Pancreas (tissue), 10 donors: ENCODE measurements around the gene MYEOV. TPM values are rescaled to one million over a fixed set of nuclear protein-coding genes. Genes with fewer than 3 reads are reported as not detected.

Experiments used
- ATAC-seq, 4 donors: fragments of 200-7000 bp; cut with Tn5 transposase; one replicate each; pipeline versions ENCODE4 v1.8.0 to v1.9.1; 2020; ENCODE audit warnings: mild to moderate bottlenecking in 4 of 4, moderate library complexity in 4 of 4
- DNase-seq, 6 donors: peaks; one replicate each; pipeline ENCODE4 v3.0.0-alpha.2; 2020
- FAIRE-seq: peaks from 2 replicates; lab custom pipeline; 2012; peaks lifted over from hg19 to GRCh38; lab: Jason Lieb, UNC
- H3K27ac ChIP-seq, 4 donors: fragments of 200-600 bp; sonication (generic); 1 replicate in 3 of 4; 2 replicates in 1 of 4; pipeline versions ENCODE4 v1.5.0 to v1.8.0; 2020
- H3K27me3 ChIP-seq, 4 donors: fragments of 200-600 bp; one replicate each; pipeline ENCODE4 v1.8.0; 2021
- H3K36me3 ChIP-seq, 3 donors: fragments of 200-600 bp; sonication (generic) in 1 of 3; one replicate each; pipeline versions ENCODE4 v1.5.0 to v1.8.0; 2020 to 2021
- H3K4me1 ChIP-seq, 3 donors: fragments of 200-600 bp; one replicate each; pipeline ENCODE4 v1.8.0; 2021
- H3K4me3 ChIP-seq, 4 donors: fragments of 200-600 bp; sonication (generic) in 2 of 4; one replicate each; pipeline versions ENCODE4 v1.5.0 to v1.8.0; 2020 to 2021
- H3K9me3 ChIP-seq, 4 donors: fragments of 200-600 bp; one replicate each; pipeline ENCODE4 v1.8.0; 2021
- WGBS, 2 donors: extraction: QIAGEN DNeasy Blood & Tissue Kit; methylation state at CpG; one replicate each; pipeline ENCODE4 v1.1.7; 2013; 5-methylcytosine and 5-hydroxymethylcytosine counted together
- intact Hi-C, 3 donors: fragments of 100-400 bp; cut with DNase I; formaldehyde crosslinking; loops; one replicate each; pipeline versions ENCODE4 v1.11.1 to v1.14.2; 2022
- polyA plus RNA-seq, 2 donors: library from polyadenylated mRNA; stranded (reverse); fragments of 200-250 nt; gene quantifications; one replicate each; pipeline ENCODE4 v1.2.3, GENCODE V29; 2013
- total RNA-seq, 6 donors: library from RNA; stranded (reverse); fragmentation: NEBNext Ultra II Directional in 4 of 6; extraction: Animal tissue kit (Norgen Biotek cat#: 25700) in 4 of 6; gene quantifications; one replicate each; pipeline versions ENCODE4 v1.2.1 to v1.2.4, GENCODE V29; 2021 to 2023
- TF ChIP-seq, protein P1 (sequence below), 4 donors: fragments of 200-600 bp; sonication (generic) in 3 of 4; IDR thresholded peaks; one replicate each; pipeline versions ENCODE4 v1.5.0 to v1.8.0; 2021; ENCODE audit warnings: antibody characterized with exemption in 4 of 4
- donor health status: healthy with polysubstance abuse.
- donor health status: DM: no; HTN: no; CAD: no; lungs with moderate emphysema.
- donor health status: DM: no; HTN: no; CAD: no.
- donor health status: control.
- donor health status: control.
- donor health status: Bipolar disorder and iron deficiency.
- donor health status: DM: yes; HTN: yes; CAD: no.
- donor health status: DM: no; HTN: no; CAD: no.
- donor health status: DM: no; HTN: no; CAD: no.
- donor health status: DM: yes; HTN: yes; CAD: no.

Gene MYEOV
- total and polyA plus RNA-seq, 8 donors, result 0.37 to 3.8 (median 3.2) TPM; not detected in 1

DNA sequence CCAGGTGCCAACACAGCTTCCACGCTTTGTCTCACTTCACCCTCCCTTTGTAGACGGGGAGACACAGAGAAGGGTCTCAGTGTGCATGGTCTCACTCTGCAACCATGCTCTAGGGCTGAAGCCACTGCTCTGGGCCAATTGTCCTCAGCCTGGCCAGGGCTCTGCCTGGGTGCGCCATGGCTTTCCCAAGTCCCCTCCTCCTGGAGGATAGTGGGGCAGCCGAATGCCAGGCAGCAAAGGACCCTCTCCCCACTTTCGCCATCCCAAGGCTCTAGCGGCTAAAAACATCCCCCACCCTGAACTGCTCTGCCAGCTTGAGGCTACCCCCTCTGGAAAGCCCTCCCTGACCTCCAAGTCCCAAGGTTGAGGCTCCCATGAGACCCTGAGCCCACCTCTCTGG is 20.4 kb upstream of the MYEOV start:
- peak overlapping the region; percentile 35 to 86 (median 67) for H3K27ac ChIP-seq
- ATAC-seq, result no peak
- FAIRE-seq, result no peak
- H3K9me3 ChIP-seq, result no peaks in the 10 kb centered on the region
- TF ChIP-seq, protein P1, sequence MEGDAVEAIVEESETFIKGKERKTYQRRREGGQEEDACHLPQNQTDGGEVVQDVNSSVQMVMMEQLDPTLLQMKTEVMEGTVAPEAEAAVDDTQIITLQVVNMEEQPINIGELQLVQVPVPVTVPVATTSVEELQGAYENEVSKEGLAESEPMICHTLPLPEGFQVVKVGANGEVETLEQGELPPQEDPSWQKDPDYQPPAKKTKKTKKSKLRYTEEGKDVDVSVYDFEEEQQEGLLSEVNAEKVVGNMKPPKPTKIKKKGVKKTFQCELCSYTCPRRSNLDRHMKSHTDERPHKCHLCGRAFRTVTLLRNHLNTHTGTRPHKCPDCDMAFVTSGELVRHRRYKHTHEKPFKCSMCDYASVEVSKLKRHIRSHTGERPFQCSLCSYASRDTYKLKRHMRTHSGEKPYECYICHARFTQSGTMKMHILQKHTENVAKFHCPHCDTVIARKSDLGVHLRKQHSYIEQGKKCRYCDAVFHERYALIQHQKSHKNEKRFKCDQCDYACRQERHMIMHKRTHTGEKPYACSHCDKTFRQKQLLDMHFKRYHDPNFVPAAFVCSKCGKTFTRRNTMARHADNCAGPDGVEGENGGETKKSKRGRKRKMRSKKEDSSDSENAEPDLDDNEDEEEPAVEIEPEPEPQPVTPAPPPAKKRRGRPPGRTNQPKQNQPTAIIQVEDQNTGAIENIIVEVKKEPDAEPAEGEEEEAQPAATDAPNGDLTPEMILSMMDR (IDR thresholded peaks at IDR 0.05), result no peak
- no peak overlapping the region for H3K4me3 ChIP-seq
- no peaks in the 10 kb centered on the region for H3K36me3 ChIP-seq
- WGBS, 2 donors, result 94 to 99% methylated on average over 6 of the region's 6 CpGs
- peaks cover 31 to 37% (median 34%) of the 10 kb centered on the region in 3 donors for H3K4me1 ChIP-seq
- H3K27me3 ChIP-seq, result no peaks in the 10 kb centered on the region
- intact Hi-C loops, result no loop called here
- no peak for DNase-seq

DNA sequence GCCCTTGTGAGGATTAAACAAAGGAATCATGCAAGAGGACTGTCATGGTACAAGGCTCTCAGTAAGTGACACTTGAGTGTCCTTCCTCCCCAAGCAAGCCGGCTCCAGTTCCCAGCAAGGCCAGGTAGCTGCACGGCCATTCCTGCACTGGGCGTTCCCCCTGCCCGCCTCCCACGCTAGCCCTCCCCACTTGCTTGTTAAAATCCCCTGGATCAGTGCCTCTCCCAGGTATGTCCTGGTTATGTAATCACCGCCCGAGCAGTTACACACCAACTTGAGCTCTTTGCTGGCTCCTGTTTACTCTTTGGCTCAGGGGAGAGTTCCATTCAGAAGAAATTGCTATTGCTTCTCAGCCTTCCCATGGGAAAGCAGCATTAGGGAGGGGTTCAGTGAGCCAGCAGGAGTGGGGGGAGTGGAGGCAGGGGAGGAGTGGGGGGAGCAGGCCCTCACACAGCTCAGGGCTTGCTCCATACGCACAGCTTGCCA is 19.4 kb upstream of the MYEOV start:
- no peak for FAIRE-seq
- TF ChIP-seq, protein P1 (IDR thresholded peaks at IDR 0.05), result no peak
- peaks cover 32 to 40% (median 35%) of the 10 kb centered on the region in 3 donors for H3K4me1 ChIP-seq

DNA sequence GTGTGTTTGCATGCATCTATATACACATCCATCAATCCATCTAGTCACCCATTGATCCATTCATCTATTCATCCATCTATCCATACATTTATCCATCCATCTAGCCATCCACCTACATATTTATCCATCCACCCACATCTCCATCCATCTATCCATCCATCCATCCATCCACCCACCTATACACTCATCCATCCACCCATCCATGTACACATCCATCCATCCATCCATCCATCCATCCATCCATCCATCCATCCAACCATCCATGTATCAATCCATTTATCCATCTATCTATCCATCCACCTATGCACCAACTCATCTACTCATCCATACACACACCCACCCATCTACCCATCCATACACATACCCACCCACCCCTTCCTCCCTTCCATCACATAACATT is 18.8 kb upstream of the MYEOV start:
- H3K4me3 ChIP-seq, result no peak overlapping the region
- H3K4me1 ChIP-seq, result peaks cover 32 to 40% (median 35%) of the 10 kb centered on the region in 3 donors
- H3K27ac ChIP-seq, result peak overlapping the region; percentile 35 to 89 (median 76)
- FAIRE-seq (no peak), DNase-seq (no peak), ATAC-seq (no peak)
- TF ChIP-seq, protein P1 (IDR thresholded peaks at IDR 0.05), result no peak
- no peaks in the 10 kb centered on the region for H3K36me3 ChIP-seq
- intact Hi-C loops, result no loop called here
- no peaks in the 10 kb centered on the region for H3K9me3 ChIP-seq
- H3K27me3 ChIP-seq, result no peaks in the 10 kb centered on the region

More for the DNA sequence above, 19.4 kb upstream of the MYEOV start:
- Histone ChIP-seq H3K36me3 (no peaks in the 10 kb centered on the region), H3K27me3 (no peaks in the 10 kb centered on the region), H3K4me3 (no peak overlapping the region), H3K27ac (peak overlapping the region; percentile 35 to 86 (median 67)), H3K9me3 (no peaks in the 10 kb centered on the region)
- WGBS, 2 donors, result 12 to 15% methylated on average over 8 of the region's 8 CpGs
- intact Hi-C loops, result no loop called here
- ATAC-seq (peak; percentile 78 to 86 (median 82)), DNase-seq (peak; percentile 79 to 92 (median 88))

DNA sequence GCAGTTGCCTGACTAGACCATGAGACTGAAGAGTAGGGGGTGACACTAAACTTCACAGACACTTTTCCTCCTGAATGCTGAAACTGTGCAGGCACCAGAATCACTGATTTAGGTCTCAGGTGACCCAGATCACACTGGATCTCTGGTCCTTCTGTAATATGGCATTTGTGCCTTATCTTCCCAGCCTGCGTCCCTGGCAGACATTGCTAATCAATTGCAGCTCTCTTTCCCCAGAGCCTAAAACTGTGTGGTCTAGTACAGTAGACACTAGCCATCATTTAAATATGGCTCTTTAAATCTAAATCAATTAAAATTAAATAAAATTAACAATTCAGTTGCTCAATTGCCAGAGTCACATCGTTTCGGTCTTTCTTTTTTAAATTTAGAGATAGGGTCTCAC is 17.8 kb upstream of the MYEOV start:
- ATAC-seq (no peak), DNase-seq (no peak), FAIRE-seq (no peak)
- Histone ChIP-seq H3K27me3 (no peaks in the 10 kb centered on the region), H3K4me3 (no peak overlapping the region), H3K9me3 (no peaks in the 10 kb centered on the region), H3K4me1 (peaks cover 32 to 40% (median 40%) of the 10 kb centered on the region in 3 donors), H3K27ac (peak overlapping the region; percentile 9 to 89 (median 55)), H3K36me3 (no peaks in the 10 kb centered on the region)
- TF ChIP-seq, protein P1 (IDR thresholded peaks at IDR 0.05), result no peak
- WGBS, 2 donors, result 90 to 93% methylated on average over 3 of the region's 3 CpGs
- intact Hi-C loops, result no loop called here

DNA sequence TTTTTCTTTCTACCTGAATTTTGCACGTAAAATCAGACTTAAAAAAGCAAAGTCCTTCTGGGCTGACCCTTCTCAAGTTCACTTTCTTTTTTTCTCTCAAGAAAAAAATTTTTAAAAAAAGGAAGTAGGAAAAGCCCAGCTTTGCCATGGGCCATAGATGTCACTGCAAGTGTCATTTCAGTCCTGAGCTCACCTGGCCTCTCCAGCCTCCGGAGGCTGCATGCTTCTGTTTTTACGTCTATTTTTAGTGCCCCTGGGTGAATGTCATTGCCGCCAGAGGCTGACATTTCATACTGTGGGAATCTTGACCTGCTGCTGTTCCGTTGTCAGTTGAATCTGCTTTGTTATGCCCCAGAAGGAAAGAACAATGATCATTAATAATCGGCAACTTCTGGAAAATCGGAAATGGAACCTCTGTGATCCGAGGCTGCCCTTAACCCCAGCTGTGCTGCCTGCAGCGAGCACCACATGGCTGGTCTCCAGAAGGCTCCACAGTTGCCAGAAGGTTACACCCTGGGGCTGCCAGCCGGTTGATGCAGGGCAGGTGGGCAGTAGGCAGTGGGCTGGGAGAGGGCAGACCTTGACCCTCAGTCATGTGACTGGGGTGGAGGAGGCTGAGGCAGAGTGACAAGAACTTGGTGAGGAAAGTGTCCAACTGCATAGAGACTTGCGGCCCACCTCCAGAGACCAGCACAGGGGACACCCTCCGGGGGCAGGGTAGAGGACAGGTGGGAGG is 16.7 kb upstream of the MYEOV start:
- ATAC-seq, result peak; percentile 6 to 20 (median 11)
- Histone ChIP-seq H3K9me3 (no peaks in the 10 kb centered on the region), H3K27me3 (no peaks in the 10 kb centered on the region), H3K4me3 (peak overlapping the region in 1 of 4 donors; percentile 5), H3K36me3 (no peaks in the 10 kb centered on the region), H3K27ac (peak overlapping the region; percentile 75 to 93 (median 88)), H3K4me1 (peaks cover 32 to 41% (median 40%) of the 10 kb centered on the region in 3 donors)
- 10 to 16% methylated on average over 12 of the region's 12 CpGs for WGBS, 2 donors
- TF ChIP-seq, protein P1 (IDR thresholded peaks at IDR 0.05), result no peak
- intact Hi-C loops, result no loop called here
- no peak for FAIRE-seq
- peak in 4 of 6 donors; percentile 47 to 72 (median 65) for DNase-seq
